Heart right ventricle (tissue), 16 donors: Measurements from ENCODE around the gene TMEM86B. TPM values are rescaled to one million over a fixed set of nuclear protein-coding genes. Genes with fewer than 3 reads are reported as not detected.
A peak's percentile ranks its signal among the peaks of the same experiment; 100 is the strongest.

Experiments
- ATAC-seq, 8 donors: fragments of 200-7000 bp; cut with Tn5 transposase; one replicate each; pipeline ENCODE4 v1.9.1; 2020; ENCODE audit warnings: mild to moderate bottlenecking in 8 of 8, moderate library complexity in 8 of 8, moderate number of reproducible peaks in 1 of 8
- DNase-seq, 2 donors: peaks; one replicate each; pipeline ENCODE4 v3.0.0-alpha.2; 2020
- H3K27ac ChIP-seq, 10 donors: fragments of 200-600 bp; sonication (generic) in 2 of 10; one replicate each; pipeline versions ENCODE4 v1.5.0 to v1.8.0; 2020 to 2022; ENCODE audit warnings: mild to moderate bottlenecking in 3 of 10
- H3K27me3 ChIP-seq, 7 donors: fragments of 200-600 bp; one replicate each; pipeline ENCODE4 v1.8.0; 2021 to 2022; ENCODE audit warnings: mild to moderate bottlenecking in 2 of 7
- H3K36me3 ChIP-seq, 9 donors: fragments of 200-600 bp; sonication (generic) in 1 of 9; one replicate each; pipeline versions ENCODE4 v1.5.0 to v1.8.0; 2020 to 2022; ENCODE audit warnings: mild to moderate bottlenecking in 2 of 9
- H3K4me1 ChIP-seq, 9 donors: fragments of 200-600 bp; sonication (generic) in 1 of 9; one replicate each; pipeline versions ENCODE4 v1.5.0 to v1.8.0; 2020 to 2022; ENCODE audit warnings: mild to moderate bottlenecking in 4 of 9
- H3K4me3 ChIP-seq, 10 donors: fragments of 200-600 bp; sonication (generic) in 2 of 10; one replicate each; pipeline versions ENCODE4 v1.5.0 to v1.8.0; 2020 to 2022; ENCODE audit warnings: mild to moderate bottlenecking in 7 of 10, moderate library complexity in 2 of 10
- H3K9me3 ChIP-seq, 11 donors: fragments of 200-600 bp in 10 of 11; sonication (generic) in 2 of 11; one replicate each; pipeline versions ENCODE4 v1.5.0 to v1.8.0; 2013 to 2022; ENCODE audit warnings: mild to moderate bottlenecking in 2 of 11, control low read depth in 1 of 11, moderate library complexity in 1 of 11
- WGBS, 2 donors: extraction: QIAGEN DNeasy Blood & Tissue Kit; methylation state at CpG; one replicate each; pipeline ENCODE4 v1.1.7; 2013; ENCODE audit warnings: inconsistent platforms in 1 of 2; 5-methylcytosine and 5-hydroxymethylcytosine counted together
- intact Hi-C, 10 donors: fragments of 100-400 bp; cut with DNase I; formaldehyde crosslinking; loops; one replicate each; pipeline versions ENCODE4 v1.11.1 to v1.14.2; 2022
- microRNA-seq, 2 donors: library from miRNA; unstranded; fragments of <30 nt; microRNA quantifications; one replicate each; pipeline ENCODE4 v1.2.0, GENCODE V29; 2021
- polyA plus RNA-seq, 2 donors: library from polyadenylated mRNA; stranded (reverse); fragments of 200-250 nt; gene quantifications; one replicate each; pipeline ENCODE4 v1.2.3, GENCODE V29; 2013
- total RNA-seq, 10 donors: library from RNA; stranded (reverse); fragmentation: NEBNext Ultra II Directional in 3 of 10; extraction: Animal tissue kit (Norgen Biotek cat#: 25700) in 3 of 10; gene quantifications; one replicate each; pipeline versions ENCODE4 v1.2.1 to v1.2.4, GENCODE V29; 2021 to 2023
- TF ChIP-seq, protein P1 (sequence below), 9 donors: fragments of 200-600 bp; sonication (generic) in 2 of 9; IDR thresholded peaks; one replicate each; pipeline versions ENCODE4 v1.5.0 to v1.8.0; 2021 to 2022; ENCODE audit warnings: antibody characterized with exemption in 9 of 9, mild to moderate bottlenecking in 5 of 9, moderate library complexity in 1 of 9
- donor health status: Arrhythmogenic right ventricular cardiomyopathy.
- donor health status: ischemic (EF 13 %, LVEDD 7.1; RV severe dilation, severe dysfunction).
- donor health status: healthy with polysubstance abuse.
- donor health status: DM: no; HTN: yes; CAD: no.
- donor health status: DM: no; HTN: no; CAD: no.
- donor health status: ischemic (EF 25% LVEDD 6.9; RV normal size, moderate dysfunction).
- donor health status: ischemic (EF 25% LVEDD 5.7; RV mildly dilated, moderate dysfunction).
- donor health status: healthy.
- donor health status: DM: yes; HTN: yes; CAD: no.
- donor health status: Ischemic cardiomyopathy.
- donor health status: ischemic (EF 35%, LVEDD 5.7; RV mildly dilated, moderate dysfunction).
- donor health status: nonischemic (EF 11% LVEDD 7.7; RV severe dilation, severe dysfunction).
- donor health status: DM: yes; HTN: yes; CAD: no.
- donor health status: PGD.
- donor health status: ischemic (EF 29% LVEDD 5.4; RV normal size, mild dysfunction).
- donor health status: nonischemic (EF 23%, LVEDD 6.1; RV moderate dilation, normal function).

TMEM86B gene
- total and polyA plus RNA-seq, 12 donors: 0.77 to 5.9 (median 2.0) TPM

- DNase-seq (peak; percentile 45 to 55), ATAC-seq (peak; percentile 65 to 81 (median 70))
- Histone ChIP-seq H3K9me3 (no peaks in the 10 kb centered on the region), H3K4me3 (peak overlapping the region in 9 of 10 donors; percentile 2 to 45 (median 36)), H3K27me3 (peaks cover 36 to 98% (median 88%) of the 10 kb centered on the region in 7 donors), H3K4me1 (peaks cover 4 to 22% (median 14%) of the 10 kb centered on the region in 9 donors), H3K27ac (no peak overlapping the region), H3K36me3 (no peaks in the 10 kb centered on the region)
- intact Hi-C loops: no loop called here
- TF ChIP-seq, protein P1, sequence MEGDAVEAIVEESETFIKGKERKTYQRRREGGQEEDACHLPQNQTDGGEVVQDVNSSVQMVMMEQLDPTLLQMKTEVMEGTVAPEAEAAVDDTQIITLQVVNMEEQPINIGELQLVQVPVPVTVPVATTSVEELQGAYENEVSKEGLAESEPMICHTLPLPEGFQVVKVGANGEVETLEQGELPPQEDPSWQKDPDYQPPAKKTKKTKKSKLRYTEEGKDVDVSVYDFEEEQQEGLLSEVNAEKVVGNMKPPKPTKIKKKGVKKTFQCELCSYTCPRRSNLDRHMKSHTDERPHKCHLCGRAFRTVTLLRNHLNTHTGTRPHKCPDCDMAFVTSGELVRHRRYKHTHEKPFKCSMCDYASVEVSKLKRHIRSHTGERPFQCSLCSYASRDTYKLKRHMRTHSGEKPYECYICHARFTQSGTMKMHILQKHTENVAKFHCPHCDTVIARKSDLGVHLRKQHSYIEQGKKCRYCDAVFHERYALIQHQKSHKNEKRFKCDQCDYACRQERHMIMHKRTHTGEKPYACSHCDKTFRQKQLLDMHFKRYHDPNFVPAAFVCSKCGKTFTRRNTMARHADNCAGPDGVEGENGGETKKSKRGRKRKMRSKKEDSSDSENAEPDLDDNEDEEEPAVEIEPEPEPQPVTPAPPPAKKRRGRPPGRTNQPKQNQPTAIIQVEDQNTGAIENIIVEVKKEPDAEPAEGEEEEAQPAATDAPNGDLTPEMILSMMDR (IDR thresholded peaks at IDR 0.05): no peak
- 2 to 5% methylated on average over 61 of the region's 61 CpGs for WGBS, 2 donors
Observed at GRCh38 chr19:55178781-55179599, 49.6 kb downstream of the TMEM86B start.

Small RNA genes lying within 50 kb of the gene (microRNA-seq; reads per million reads assigned to microRNA genes)
- gene MIR6802 (0.60 to 3.1 reads per million in 2 donors), gene MIR6803 (1.8 to 2.6 reads per million in 2 donors), gene MIR6804 (0 reads per million in 2 donors)

Other genes starting within 250 kb of the TMEM86B start
- gene GP6, start 190.5 kb downstream of the TMEM86B start, total RNA-seq: under 1 TPM; 0.37 to 0.73 (median 0.46) TPM
- gene GP6, start 190.5 kb downstream of the TMEM86B start, polyA plus RNA-seq: 1 to 10 TPM in 1 of 2 donors, under 1 TPM in 1; 0.58 to 1.5 TPM
- 10 to 100 TPM; 32.4 to 72.0 (median 54.5) TPM for gene RDH13, start 165.6 kb downstream of the TMEM86B start, total RNA-seq
- gene RDH13, start 165.6 kb downstream of the TMEM86B start, polyA plus RNA-seq: 10 to 100 TPM; 21.4 to 36.1 TPM
- 1 to 10 TPM in 5 of 10 donors, under 1 TPM in 4, not detected in 1; 0.53 to 2.7 (median 1.1) TPM for gene EPS8L1, start 152.9 kb downstream of the TMEM86B start, total RNA-seq
- gene EPS8L1, start 152.9 kb downstream of the TMEM86B start, polyA plus RNA-seq: 1 to 10 TPM; 3.7 to 7.9 TPM
- gene PPP1R12C, start 111.1 kb downstream of the TMEM86B start, total RNA-seq: 100 to 1,000 TPM; 134 to 242 (median 193) TPM
- 100 to 1,000 TPM; 223 to 283 TPM for gene PPP1R12C, start 111.1 kb downstream of the TMEM86B start, polyA plus RNA-seq
- 100 to 1,000 TPM in 5 of 10 donors, 10 to 100 TPM in 5; 19.7 to 234 (median 97.1) TPM for gene TNNT1, start 79.6 kb downstream of the TMEM86B start, total RNA-seq
- gene TNNT1, start 79.6 kb downstream of the TMEM86B start, polyA plus RNA-seq: 100 to 1,000 TPM in 1 of 2 donors, 10 to 100 TPM in 1; 32.3 to 721 TPM
- over 10,000 TPM in 4 of 10 donors, 1,000 to 10,000 TPM in 6; 3,000 to 12,900 (median 9,464) TPM for gene TNNI3, start 71.0 kb downstream of the TMEM86B start, total RNA-seq
- over 10,000 TPM in 1 of 2 donors, 1,000 to 10,000 TPM in 1; 4,629 to 45,177 TPM for gene TNNI3, start 71.0 kb downstream of the TMEM86B start, polyA plus RNA-seq
- gene DNAAF3, start 62.1 kb downstream of the TMEM86B start, total RNA-seq: 1 to 10 TPM in 8 of 10 donors, under 1 TPM in 2; 0.37 to 3.9 (median 2.4) TPM
- 1 to 10 TPM; 1.2 to 5.9 TPM for gene DNAAF3, start 62.1 kb downstream of the TMEM86B start, polyA plus RNA-seq
- 1 to 10 TPM in 1 of 10 donors, not detected in 9; 1.1 TPM for gene SYT5, start 48.5 kb downstream of the TMEM86B start, total RNA-seq
- gene SYT5, start 48.5 kb downstream of the TMEM86B start, polyA plus RNA-seq: under 1 TPM in 1 of 2 donors, not detected in 1; under 0.01 TPM
- gene PTPRH, start 19.3 kb downstream of the TMEM86B start, total RNA-seq: 1 to 10 TPM in 7 of 10 donors, under 1 TPM in 3; 0.25 to 7.5 (median 2.4) TPM
- 1 to 10 TPM; 1.3 to 6.1 TPM for gene PTPRH, start 19.3 kb downstream of the TMEM86B start, polyA plus RNA-seq
- 10 to 100 TPM; 31.1 to 51.3 (median 39.0) TPM for gene PPP6R1, start 30.3 kb upstream of the TMEM86B start, total RNA-seq
- 10 to 100 TPM; 36.8 to 38.0 TPM for gene PPP6R1, start 30.3 kb upstream of the TMEM86B start, polyA plus RNA-seq
- 10 to 100 TPM; 26.7 to 41.6 (median 31.6) TPM for gene HSPBP1, start 51.3 kb upstream of the TMEM86B start, total RNA-seq
- 10 to 100 TPM; 54.2 to 83.7 TPM for gene HSPBP1, start 51.3 kb upstream of the TMEM86B start, polyA plus RNA-seq
- 10 to 100 TPM in 2 of 10 donors, 1 to 10 TPM in 8; 2.3 to 12.6 (median 4.1) TPM for gene BRSK1, start 55.2 kb upstream of the TMEM86B start, total RNA-seq
- 1 to 10 TPM; 1.8 to 2.0 TPM for gene BRSK1, start 55.2 kb upstream of the TMEM86B start, polyA plus RNA-seq
- gene TMEM150B, start 96.6 kb upstream of the TMEM86B start, total RNA-seq: 1 to 10 TPM in 3 of 10 donors, under 1 TPM in 4, not detected in 3; 0.41 to 6.5 (median 0.75) TPM
- under 1 TPM in 1 of 2 donors, not detected in 1; 0.38 TPM for gene TMEM150B, start 96.6 kb upstream of the TMEM86B start, polyA plus RNA-seq
- 1 to 10 TPM; 4.0 to 9.2 (median 6.9) TPM for gene KMT5C, start 111.1 kb upstream of the TMEM86B start, total RNA-seq
- 10 to 100 TPM in 1 of 2 donors, 1 to 10 TPM in 1; 4.7 to 12.4 TPM for gene KMT5C, start 111.1 kb upstream of the TMEM86B start, polyA plus RNA-seq
- gene COX6B2, start 126.0 kb upstream of the TMEM86B start, total RNA-seq: not detected
- gene COX6B2, start 126.0 kb upstream of the TMEM86B start, polyA plus RNA-seq: not detected
- not detected for gene GARIN5B, start 134.5 kb upstream of the TMEM86B start, total RNA-seq
- not detected for gene GARIN5B, start 134.5 kb upstream of the TMEM86B start, polyA plus RNA-seq
- gene IL11, start 141.7 kb upstream of the TMEM86B start, total RNA-seq: not detected
- under 1 TPM; 0.30 to 0.37 TPM for gene IL11, start 141.7 kb upstream of the TMEM86B start, polyA plus RNA-seq
- gene TMEM190, start 148.1 kb upstream of the TMEM86B start, total RNA-seq: not detected
- not detected for gene TMEM190, start 148.1 kb upstream of the TMEM86B start, polyA plus RNA-seq
- 1 to 10 TPM in 2 of 10 donors, under 1 TPM in 6, not detected in 2; 0.25 to 1.3 (median 0.49) TPM for gene TMEM238, start 155.5 kb upstream of the TMEM86B start, total RNA-seq
- gene TMEM238, start 155.5 kb upstream of the TMEM86B start, polyA plus RNA-seq: under 1 TPM in 1 of 2 donors, not detected in 1; 0.06 TPM
- 1,000 to 10,000 TPM in 1 of 10 donors, 100 to 1,000 TPM in 9; 473 to 1,031 (median 577) TPM for gene RPL28, start 157.2 kb upstream of the TMEM86B start, total RNA-seq
- gene RPL28, start 157.2 kb upstream of the TMEM86B start, polyA plus RNA-seq: 1,000 to 10,000 TPM in 1 of 2 donors, 100 to 1,000 TPM in 1; 776 to 1,617 TPM
- gene UBE2S, start 179.0 kb upstream of the TMEM86B start, total RNA-seq: 10 to 100 TPM; 25.0 to 42.1 (median 30.7) TPM
- 10 to 100 TPM in 1 of 2 donors, 1 to 10 TPM in 1; 8.0 to 25.5 TPM for gene UBE2S, start 179.0 kb upstream of the TMEM86B start, polyA plus RNA-seq
- not detected for gene SHISA7, start 214.5 kb upstream of the TMEM86B start, total RNA-seq
- under 1 TPM in 1 of 2 donors, not detected in 1; under 0.01 TPM for gene SHISA7, start 214.5 kb upstream of the TMEM86B start, polyA plus RNA-seq
- gene ISOC2, start 232.9 kb upstream of the TMEM86B start, total RNA-seq: 10 to 100 TPM; 42.5 to 69.8 (median 48.3) TPM
- gene ISOC2, start 232.9 kb upstream of the TMEM86B start, polyA plus RNA-seq: 100 to 1,000 TPM in 1 of 2 donors, 10 to 100 TPM in 1; 88.7 to 117 TPM
- gene C19orf85, start 236.0 kb upstream of the TMEM86B start, total RNA-seq: not detected
- not detected for gene C19orf85, start 236.0 kb upstream of the TMEM86B start, polyA plus RNA-seq
- 1 to 10 TPM; 2.5 to 7.8 (median 4.3) TPM for gene ZNF628, start 247.9 kb upstream of the TMEM86B start, total RNA-seq
- gene ZNF628, start 247.9 kb upstream of the TMEM86B start, polyA plus RNA-seq: 1 to 10 TPM; 4.9 to 7.5 TPM